ENCODE data around the gene TTC27.
"Not testable (repeated sequence)": the region's sequence is repeated elsewhere in the genome, so short reads cannot be mapped to it uniquely, and the experiment has no call there.

The TTC27 gene

GRCh38 chr2:32830196-32830595 lies 202.3 kb downstream of the TTC27 start:
- in situ Hi-C loops (cut with MboI; ENCODE audit: low pct_unique_long_range_greater_than_20kb, low sequenced_read_pairs) = no loop called here
- no peak for DNase-seq

DNA sequence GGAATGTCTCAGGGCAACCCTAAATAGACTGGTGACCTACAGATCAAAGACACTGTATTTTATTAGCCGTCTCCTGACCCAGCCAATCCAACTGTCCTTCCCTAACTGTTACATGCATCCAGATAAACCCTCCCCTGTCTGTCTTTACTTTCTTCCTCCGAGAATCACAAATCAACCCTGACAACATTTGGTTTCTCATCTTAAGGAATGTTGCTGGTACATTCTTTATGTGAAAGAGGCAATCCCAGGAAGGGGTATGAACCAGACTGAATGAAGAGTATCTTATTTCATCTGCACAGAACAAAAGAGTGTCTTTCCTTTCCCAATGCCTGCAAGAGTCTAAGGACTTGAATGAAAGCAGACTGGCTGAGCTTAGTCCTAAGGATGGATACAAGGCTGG lies 205.0 kb downstream of the TTC27 start:
- DNase-seq = no peak
- in situ Hi-C loops (cut with MboI; ENCODE audit: low pct_unique_long_range_greater_than_20kb, low sequenced_read_pairs) = no loop called here

DNA sequence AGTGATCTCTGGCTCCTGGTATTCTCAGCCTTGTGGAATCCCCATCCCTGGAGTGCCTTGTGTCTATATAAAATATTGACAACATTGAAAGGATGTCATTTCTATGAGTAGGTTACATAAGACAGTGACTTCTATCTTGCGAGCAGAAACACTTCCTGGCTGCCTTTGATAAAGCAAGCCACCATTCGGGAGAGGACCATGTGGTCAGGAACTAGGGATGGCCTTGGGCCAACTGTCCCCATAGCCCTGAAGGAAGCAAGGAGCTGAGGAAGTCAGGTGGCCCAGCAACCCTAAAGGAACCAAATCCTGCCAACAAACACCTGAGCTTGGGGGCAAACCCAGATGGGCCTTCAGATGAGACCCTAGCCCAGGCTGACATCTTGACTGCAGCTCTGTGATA lies 205.9 kb downstream of the TTC27 start:
- DNase-seq = no peak
- in situ Hi-C loops (cut with MboI; ENCODE audit: low pct_unique_long_range_greater_than_20kb, low sequenced_read_pairs) = no loop called here

DNA sequence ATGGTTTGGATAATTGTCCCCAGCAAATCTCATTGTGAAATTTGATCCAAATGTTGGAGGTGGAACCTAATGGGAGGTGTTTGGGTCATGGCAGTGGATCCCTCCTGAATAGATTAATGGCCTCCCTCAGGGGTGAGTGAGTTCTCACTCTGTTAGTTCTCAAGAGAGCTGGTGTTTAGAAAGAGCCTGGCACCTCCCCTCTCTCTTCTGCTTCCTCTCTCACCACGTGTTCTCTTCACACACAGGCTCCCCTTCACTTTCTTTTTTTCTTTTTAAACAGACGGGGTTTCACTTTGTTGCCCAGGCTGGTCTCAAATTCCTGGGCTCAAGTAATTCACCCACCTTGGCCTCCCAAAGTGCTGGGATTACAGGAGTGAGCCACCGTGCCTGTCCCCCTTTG lies 207.3 kb downstream of the TTC27 start:
- in situ Hi-C loops (cut with MboI; ENCODE audit: low pct_unique_long_range_greater_than_20kb, low sequenced_read_pairs) = no loop called here
- no peak for DNase-seq

DNA sequence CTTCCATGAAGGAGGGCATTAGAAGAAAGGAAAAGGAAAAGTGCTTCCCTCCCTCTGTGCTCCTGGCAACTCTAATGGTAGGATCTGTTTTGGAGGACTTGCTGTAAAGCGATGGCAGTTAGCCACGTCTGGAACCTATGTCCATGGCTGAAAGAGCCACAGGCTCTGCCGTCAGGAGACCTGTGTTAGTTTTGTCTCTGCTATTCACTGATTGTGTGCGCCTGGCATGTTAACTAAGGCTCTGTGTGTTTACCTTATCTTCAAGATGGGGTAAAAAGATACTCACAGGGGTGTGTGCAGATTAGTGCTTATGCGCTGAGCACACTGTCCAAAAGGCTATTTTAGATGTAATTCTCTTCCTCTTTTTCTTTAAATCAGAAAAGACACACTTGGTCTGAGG lies 209.1 kb downstream of the TTC27 start:
- no peak for DNase-seq
- in situ Hi-C loops (cut with MboI; ENCODE audit: low pct_unique_long_range_greater_than_20kb, low sequenced_read_pairs) = no loop called here

GRCh38 chr2:32838418-32838817 lies 210.6 kb downstream of the TTC27 start:
- in situ Hi-C loops (cut with MboI; ENCODE audit: low pct_unique_long_range_greater_than_20kb, low sequenced_read_pairs) = no loop called here
- DNase-seq = peak; percentile 21

- in situ Hi-C loops (cut with MboI; ENCODE audit: low pct_unique_long_range_greater_than_20kb, low sequenced_read_pairs) = no loop called here
- no peak for DNase-seq
These were observed 211.1 kb downstream of the TTC27 start for GRCh38 chr2:32838949-32839348.

DNA sequence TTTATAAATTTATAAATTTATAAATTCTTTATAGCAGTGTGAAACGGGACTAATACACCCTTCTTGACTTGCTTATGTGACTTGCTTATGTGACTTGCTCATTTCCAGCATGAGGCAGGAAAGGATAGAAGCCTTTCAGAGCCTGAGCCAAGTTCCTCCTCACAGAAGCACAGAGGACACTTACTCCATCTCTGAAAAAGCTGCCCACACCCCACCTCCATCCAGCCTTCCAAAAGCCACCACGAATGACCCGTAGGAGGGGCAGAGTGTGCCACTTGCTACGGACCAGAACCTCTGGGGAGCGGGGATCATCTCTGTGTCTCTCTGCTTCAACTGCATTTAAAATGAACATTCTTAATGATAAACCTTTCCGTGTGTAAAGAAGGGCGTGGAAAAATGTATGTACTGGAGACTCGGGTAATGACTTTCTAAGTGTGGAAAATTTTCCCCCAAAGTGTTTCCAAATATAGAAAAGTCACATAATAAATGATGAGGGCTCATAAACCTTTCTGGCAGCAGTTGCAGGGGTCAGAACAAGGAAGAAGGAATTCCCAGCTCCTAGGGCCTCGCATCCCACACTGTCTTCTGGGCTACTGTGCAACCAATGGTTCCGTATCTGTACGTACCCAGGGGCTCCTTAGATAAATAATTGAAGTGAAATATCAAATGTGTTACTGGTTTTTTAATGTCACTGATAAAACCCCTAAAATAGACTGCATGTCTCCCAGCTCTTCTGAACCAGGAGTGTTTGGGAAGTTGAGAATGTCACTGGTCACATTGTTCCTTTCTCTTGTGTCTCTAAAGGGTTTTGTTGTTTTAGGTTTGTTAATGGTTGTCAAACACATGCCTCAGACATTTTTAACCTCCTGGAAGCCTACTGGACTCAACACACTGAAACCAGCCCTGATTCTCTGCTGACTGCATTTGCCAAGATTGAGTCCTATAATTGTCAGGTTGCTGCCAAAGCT lies 214.4 kb downstream of the TTC27 start:
- DNase-seq = no peak
- in situ Hi-C loops (cut with MboI; ENCODE audit: low pct_unique_long_range_greater_than_20kb, low sequenced_read_pairs) = no loop called here

- no peak for DNase-seq
- in situ Hi-C loops (cut with MboI; ENCODE audit: low pct_unique_long_range_greater_than_20kb, low sequenced_read_pairs) = no loop called here
These were observed 215.8 kb downstream of the TTC27 start for GRCh38 chr2:32843699-32844098.

GRCh38 chr2:32844253-32844652 lies 216.4 kb downstream of the TTC27 start:
- DNase-seq = no peak
- in situ Hi-C loops (cut with MboI; ENCODE audit: low pct_unique_long_range_greater_than_20kb, low sequenced_read_pairs) = no loop called here

DNA sequence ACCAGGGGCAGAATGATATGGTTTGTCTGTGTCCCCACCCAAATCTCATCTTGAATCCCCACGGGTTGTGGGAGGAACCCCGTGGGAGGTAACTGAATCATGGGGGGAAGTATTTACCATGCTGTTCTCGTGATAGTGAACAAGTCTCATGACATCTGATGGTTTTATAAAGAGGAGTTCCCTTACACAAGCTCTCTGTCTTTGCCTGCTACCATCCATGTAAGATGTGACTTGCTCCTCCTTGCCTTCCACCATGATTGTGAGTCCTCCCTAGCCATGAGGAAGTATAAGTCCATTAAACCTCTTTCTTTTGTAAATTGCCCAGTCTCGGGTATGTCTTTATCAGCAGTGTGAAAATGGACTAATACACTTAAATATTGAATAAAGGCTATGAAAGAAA lies 218.4 kb downstream of the TTC27 start:
- in situ Hi-C loops (cut with MboI; ENCODE audit: low pct_unique_long_range_greater_than_20kb, low sequenced_read_pairs); DNase-seq: not testable (repeated sequence)

DNA sequence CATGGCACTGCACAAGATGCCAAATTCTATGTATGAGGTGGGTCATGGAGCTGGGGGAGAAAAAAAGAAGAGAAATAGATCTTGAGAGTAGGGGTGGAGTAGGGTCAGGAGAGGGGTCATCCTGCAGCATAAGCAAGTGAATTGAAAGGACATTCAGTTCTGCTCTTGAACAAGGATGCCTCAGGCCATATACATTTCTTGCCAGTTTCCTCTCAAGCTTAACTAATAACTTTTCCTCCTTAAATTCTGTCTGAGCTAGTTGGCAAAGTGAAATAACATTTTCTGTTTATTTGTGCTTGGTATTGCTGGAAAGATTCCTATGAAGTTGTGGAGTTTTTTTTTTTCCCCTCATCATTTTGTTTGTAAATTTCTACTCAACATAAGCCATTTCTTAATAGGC lies 219.9 kb downstream of the TTC27 start:
- DNase-seq = no peak
- in situ Hi-C loops (cut with MboI; ENCODE audit: low pct_unique_long_range_greater_than_20kb, low sequenced_read_pairs) = no loop called here

GRCh38 chr2:32849456-32850194 lies 221.8 kb downstream of the TTC27 start:
- in situ Hi-C loops (cut with MboI; ENCODE audit: low pct_unique_long_range_greater_than_20kb, low sequenced_read_pairs) = no loop called here
- DNase-seq = no peak

GRCh38 chr2:32851777-32852439 lies 224.1 kb downstream of the TTC27 start:
- DNase-seq = no peak
- in situ Hi-C loops (cut with MboI; ENCODE audit: low pct_unique_long_range_greater_than_20kb, low sequenced_read_pairs) = no loop called here

DNA sequence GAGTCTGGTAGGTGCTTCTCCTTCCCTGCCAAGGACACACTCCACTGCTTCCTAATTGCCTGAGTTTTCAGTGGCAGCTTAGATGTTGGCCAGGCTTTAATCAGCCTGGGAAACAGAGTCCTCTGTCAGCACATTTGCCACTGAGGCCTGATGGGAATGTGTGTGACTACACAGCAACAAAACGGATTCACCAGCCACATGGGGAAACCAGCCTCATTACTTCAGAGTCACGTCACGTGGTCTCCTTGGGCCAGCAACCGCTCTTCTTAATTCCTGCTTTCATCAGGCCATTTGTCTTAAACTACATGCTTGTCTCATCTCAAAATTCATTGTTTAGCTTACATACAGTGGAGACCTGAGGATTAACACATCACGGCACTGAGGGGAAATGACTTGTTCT lies 225.0 kb downstream of the TTC27 start:
- no peak for DNase-seq
- in situ Hi-C loops (cut with MboI; ENCODE audit: low pct_unique_long_range_greater_than_20kb, low sequenced_read_pairs) = no loop called here

DNA sequence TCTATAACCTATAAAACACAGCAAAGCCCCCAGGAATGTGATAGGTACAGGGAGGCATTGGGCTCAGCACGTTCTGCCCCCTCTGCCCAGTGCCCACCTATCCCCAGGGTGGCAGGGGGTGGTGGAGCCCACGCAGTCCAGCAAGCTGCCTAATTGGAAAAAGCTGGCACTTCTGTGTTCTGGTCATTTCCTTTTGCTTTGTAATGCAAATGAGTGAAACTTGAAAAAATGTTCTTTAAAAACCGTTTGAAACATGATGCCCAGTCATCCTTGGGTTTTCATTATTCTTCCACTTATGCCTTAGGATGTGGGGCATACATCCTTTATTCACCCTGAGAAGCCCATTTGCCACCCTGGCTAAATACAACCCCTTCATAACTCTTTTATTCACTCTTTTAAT lies 229.0 kb downstream of the TTC27 start:
- no peak for DNase-seq

GRCh38 chr2:32858713-32859112 lies 230.9 kb downstream of the TTC27 start:
- no peak for DNase-seq
- in situ Hi-C loops (cut with MboI; ENCODE audit: low pct_unique_long_range_greater_than_20kb, low sequenced_read_pairs) = no loop called here

More for the DNA sequence above, 229.0 kb downstream of the TTC27 start:
- in situ Hi-C loops (cut with MboI; ENCODE audit: low pct_unique_long_range_greater_than_20kb, low sequenced_read_pairs) = no loop called here

DNA sequence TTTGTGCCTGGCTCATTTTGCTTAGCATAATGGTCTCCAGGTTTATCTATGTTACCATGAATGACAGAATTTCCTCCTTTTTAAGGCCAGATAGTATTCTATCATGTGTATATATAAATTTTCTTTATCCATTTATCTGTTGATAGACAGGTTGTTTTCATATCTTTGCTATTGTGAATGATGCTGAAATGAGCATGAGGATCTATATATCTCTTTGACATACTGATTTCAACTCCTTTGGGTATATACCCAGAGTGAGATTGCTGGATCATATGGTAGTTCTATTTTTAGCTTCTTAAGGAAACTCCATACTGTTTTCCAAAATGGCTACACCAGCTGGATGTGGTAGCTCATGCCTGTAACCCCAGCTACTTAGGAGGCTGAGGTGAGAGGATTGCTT lies 232.5 kb downstream of the TTC27 start:
- no peak for DNase-seq
- in situ Hi-C loops (cut with MboI; ENCODE audit: low pct_unique_long_range_greater_than_20kb, low sequenced_read_pairs) = no loop called here

GRCh38 chr2:32862269-32863055 lies 234.6 kb downstream of the TTC27 start:
- in situ Hi-C loops (cut with MboI; ENCODE audit: low pct_unique_long_range_greater_than_20kb, low sequenced_read_pairs) = no loop called here
- no peak for DNase-seq

Data from KBM-7 (cell line).